ENCODE data around the gene SLC7A4. TPM values are rescaled to one million over a fixed set of nuclear protein-coding genes. Genes with fewer than 3 reads are reported as not detected.
"Not testable (repeated sequence)": the region's sequence is repeated elsewhere in the genome, so short reads cannot be mapped to it uniquely, and the experiment has no call there.

Gene SLC7A4
- total RNA-seq, 5 donors from 2014 or later (not counting 1 experiment from before 2014, with no cell fraction given) = 0.14 to 0.76 (median 0.41) TPM; not detected in 2

GRCh38 chr22:21009638-21010425 lies 22.5 kb downstream of the SLC7A4 start:
- H3K27me3 Mint-ChIP-seq = no peaks in the 10 kb centered on the region
- H3K27ac ChIP-seq (ENCODE audit: low read length) = no peak overlapping the region
- H3K4me1 ChIP-seq (ENCODE audit: control insufficient read depth in 1 of 2, extremely low read depth in 1 of 2, insufficient read depth in 2 of 2, low read length in 2 of 2) = peaks cover 6 to 13% of the 10 kb centered on the region in 2 experiments
- no peaks in the 10 kb centered on the region for H3K27me3 ChIP-seq (replicated peaks in 1 of 2; ENCODE audit: control insufficient read depth in 2 of 2, extremely low read depth in 1 of 2, insufficient read depth in 2 of 2, low read length in 1 of 2)
- ATAC-seq (replicated peaks in 1 of 4) (no peak), DNase-seq (peak in 6 of 35 experiments; percentile 16 to 55 (median 24))
- H3K27ac Mint-ChIP-seq = no peak overlapping the region
- no peaks in the 10 kb centered on the region for H3K36me3 ChIP-seq (ENCODE audit: control insufficient read depth in 2 of 2, extremely low read depth in 1 of 2, insufficient read depth in 1 of 2, low read length in 1 of 2)
- 71% methylated on average over 10 of the region's 10 CpGs for WGBS (ENCODE audit: insufficient coverage)
- ChIA-PET CTCF (interaction anchor here in 1 of 2 donors (0.5 kb wide), 1 partner anchor 70 kb away, joined by 4 read pairs; no protein-coding TSS in a partner anchor), POLR2A (no interaction called here)
- H3K4me1 Mint-ChIP-seq = peaks cover 12 to 15% (median 14%) of the 10 kb centered on the region in 3 donors
- no peak overlapping the region for H3K4me3 ChIP-seq (ENCODE audit: control insufficient read depth in 1 of 2, extremely low read depth in 1 of 2, low read length in 1 of 2)
- no peaks in the 10 kb centered on the region for H3K9me3 Mint-ChIP-seq
- H3K4me3 Mint-ChIP-seq = no peak overlapping the region
- H3K36me3 Mint-ChIP-seq = no peaks in the 10 kb centered on the region
- H3K9me3 ChIP-seq = no peaks in the 10 kb centered on the region

DNA sequence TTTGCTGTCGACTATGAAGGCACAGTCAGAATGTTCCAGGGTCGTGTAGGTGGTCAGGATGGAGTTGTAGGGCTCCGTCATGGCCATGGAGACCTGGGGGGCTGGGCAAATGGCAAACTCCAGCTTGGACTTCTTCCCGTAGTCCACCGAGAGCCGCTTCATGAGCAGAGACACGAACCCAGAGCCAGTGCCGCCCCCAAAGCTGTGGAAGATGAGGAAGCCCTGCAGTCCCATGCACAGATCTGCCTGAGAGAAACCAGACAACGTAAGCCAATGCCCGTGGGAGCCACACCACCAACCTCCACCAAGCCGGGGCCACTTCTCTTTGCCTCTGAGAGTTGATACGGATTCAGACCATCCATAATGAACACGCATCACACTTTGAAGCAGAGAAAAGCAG lies 23.2 kb downstream of the SLC7A4 start:
- H3K4me3 ChIP-seq (ENCODE audit: control insufficient read depth in 1 of 2, extremely low read depth in 1 of 2, low read length in 1 of 2); H3K4me1 ChIP-seq (ENCODE audit: control insufficient read depth in 1 of 2, extremely low read depth in 1 of 2, insufficient read depth in 2 of 2, low read length in 2 of 2); H3K36me3 ChIP-seq (ENCODE audit: control insufficient read depth in 2 of 2, extremely low read depth in 1 of 2, insufficient read depth in 1 of 2, low read length in 1 of 2); H3K27ac ChIP-seq (ENCODE audit: low read length); ATAC-seq (replicated peaks in 1 of 4); DNase-seq; H3K9me3 Mint-ChIP-seq; H3K27me3 ChIP-seq (replicated peaks in 1 of 2; ENCODE audit: control insufficient read depth in 2 of 2, extremely low read depth in 1 of 2, insufficient read depth in 2 of 2, low read length in 1 of 2); H3K36me3 Mint-ChIP-seq; H3K4me3 Mint-ChIP-seq; POLR2A ChIA-PET; H3K27ac Mint-ChIP-seq; H3K9me3 ChIP-seq; H3K4me1 Mint-ChIP-seq; H3K27me3 Mint-ChIP-seq: not testable (repeated sequence)
- CTCF ChIA-PET = interaction anchor here in 1 of 2 donors (0.5 kb wide), 1 partner anchor 69 kb away, joined by 4 read pairs; no protein-coding TSS in a partner anchor
- WGBS (ENCODE audit: insufficient coverage) = 85% methylated on average over 12 of the region's 13 CpGs

- Histone ChIP-seq H3K27me3 (replicated peaks in 1 of 2; ENCODE audit: control insufficient read depth in 2 of 2, extremely low read depth in 1 of 2, insufficient read depth in 2 of 2, low read length in 1 of 2) (peaks cover 0 to 2% of the 10 kb centered on the region in 2 experiments), H3K27ac (ENCODE audit: low read length) (peak overlapping the region; percentile 26), H3K4me1 (ENCODE audit: control insufficient read depth in 1 of 2, extremely low read depth in 1 of 2, insufficient read depth in 2 of 2, low read length in 2 of 2) (peaks cover 12 to 39% of the 10 kb centered on the region in 2 experiments), H3K36me3 (ENCODE audit: control insufficient read depth in 2 of 2, extremely low read depth in 1 of 2, insufficient read depth in 1 of 2, low read length in 1 of 2) (peaks cover 0 to 17% of the 10 kb centered on the region in 2 donors), H3K4me3 (ENCODE audit: control insufficient read depth in 1 of 2, extremely low read depth in 1 of 2, low read length in 1 of 2) (no peak overlapping the region), H3K9me3 (no peaks in the 10 kb centered on the region)
- Mint-ChIP-seq H3K4me1 (peaks cover 35 to 37% (median 35%) of the 10 kb centered on the region in 3 donors), H3K36me3 (no peaks in the 10 kb centered on the region), H3K27me3 (no peaks in the 10 kb centered on the region), H3K4me3 (peak overlapping the region; percentile 94 to 96 (median 95)), H3K27ac (peak overlapping the region in 1 of 2 donors; percentile 100), H3K9me3 (no peaks in the 10 kb centered on the region)
- no peak for ATAC-seq (replicated peaks in 1 of 4)
- no CpG with 5 or more reads among the region's 4 CpGs for WGBS (ENCODE audit: insufficient coverage)
- no peak for DNase-seq
- ChIA-PET POLR2A (no interaction called here), CTCF (no interaction called here)
Observed at GRCh38 chr22:21003782-21004181, 28.6 kb downstream of the SLC7A4 start.

DNA sequence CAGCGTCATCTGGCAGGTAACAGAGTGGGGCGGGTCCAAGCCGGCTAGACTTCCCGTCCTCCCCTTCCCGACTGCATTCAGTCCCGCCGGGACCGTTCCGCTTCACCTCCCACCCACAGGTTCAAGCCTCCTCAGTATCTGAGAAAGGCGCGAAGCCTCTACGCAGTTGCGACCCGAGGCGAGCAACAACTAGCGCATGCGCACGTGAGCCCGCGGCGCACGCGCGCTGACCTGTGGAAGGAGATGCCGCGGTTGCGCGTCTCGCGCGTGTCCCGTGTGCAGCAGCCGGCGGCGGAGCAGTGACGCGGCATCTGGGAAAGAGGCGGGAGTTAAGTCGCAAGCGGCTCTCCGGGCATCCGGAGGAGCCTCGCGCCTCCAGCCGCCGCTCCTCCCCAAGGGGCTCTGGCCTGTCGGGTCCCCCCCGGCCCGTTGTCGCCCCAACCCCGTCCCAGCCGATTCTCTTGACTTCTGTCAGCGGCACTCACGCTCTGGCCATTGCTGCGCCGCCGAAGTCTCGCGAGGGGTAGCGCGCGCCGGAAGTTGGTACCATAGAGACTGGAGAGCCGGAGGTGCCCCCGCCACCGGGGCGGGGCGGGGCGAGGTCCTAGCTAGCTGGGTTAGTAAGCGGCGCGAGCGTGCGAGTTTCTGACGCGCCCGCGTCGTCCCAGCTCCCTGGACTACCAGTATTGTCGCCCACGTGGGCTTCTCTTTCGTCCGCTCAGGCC lies 30.6 kb downstream of the SLC7A4 start, which contains the start of gene THAP7:
THAP7 (minus strand) TSS at position 518 of the 725 bp plus-strand sequence; CDS start at position 311, 207 bp downstream.
- Mint-ChIP-seq H3K36me3 (no peaks in the 10 kb centered on the region), H3K27ac (peak within 1 kb of the TSS; percentile 98 to 100), H3K9me3 (no peaks in the 10 kb centered on the region), H3K4me1 (peaks cover 39 to 43% (median 43%) of the 10 kb centered on the region in 3 donors), H3K27me3 (no peaks in the 10 kb centered on the region), H3K4me3 (peak within 1 kb of the TSS; percentile 94 to 96 (median 95))
- H3K4me1 ChIP-seq (ENCODE audit: control insufficient read depth in 1 of 2, extremely low read depth in 1 of 2, insufficient read depth in 2 of 2, low read length in 2 of 2) = peaks cover 12 to 46% of the 10 kb centered on the region in 2 experiments
- H3K4me3 ChIP-seq (ENCODE audit: control insufficient read depth in 1 of 2, extremely low read depth in 1 of 2, low read length in 1 of 2) = peak within 1 kb of the TSS; percentile 82 to 94
- CTCF ChIA-PET = interaction anchor here in 1 of 2 donors (0.6 to 1.2 kb wide), 2 partner anchors 11 to 644 kb away, joined by 3 to 5 read pairs; no protein-coding TSS in a partner anchor
- ATAC-seq (replicated peaks in 1 of 4) = peak; percentile 91 to 93 (median 92)
- WGBS (ENCODE audit: insufficient coverage) = 0% methylated on average over 83 of the region's 83 CpGs
- peaks cover 7 to 34% of the 10 kb centered on the region in 2 donors for H3K36me3 ChIP-seq (ENCODE audit: control insufficient read depth in 2 of 2, extremely low read depth in 1 of 2, insufficient read depth in 1 of 2, low read length in 1 of 2)
- peaks cover 0 to 2% of the 10 kb centered on the region in 2 experiments for H3K27me3 ChIP-seq (replicated peaks in 1 of 2; ENCODE audit: control insufficient read depth in 2 of 2, extremely low read depth in 1 of 2, insufficient read depth in 2 of 2, low read length in 1 of 2)
- DNase-seq = peak; percentile 94 to 99 (median 97)
- POLR2A ChIA-PET = interaction anchor here (0.5 to 0.7 kb wide), 2 partner anchors 54 to 449 kb away, joined by 3 read pairs; no protein-coding TSS in a partner anchor
- no peaks in the 10 kb centered on the region for H3K9me3 ChIP-seq
- peak within 1 kb of the TSS; percentile 95 for H3K27ac ChIP-seq (ENCODE audit: low read length)

- DNase-seq (peak in 1 of 35 experiments; percentile 7), ATAC-seq (replicated peaks in 1 of 4) (no peak)
- H3K36me3 ChIP-seq (ENCODE audit: control insufficient read depth in 2 of 2, extremely low read depth in 1 of 2, insufficient read depth in 1 of 2, low read length in 1 of 2) = peaks cover 7 to 34% of the 10 kb centered on the region in 2 donors
- H3K4me1 ChIP-seq (ENCODE audit: control insufficient read depth in 1 of 2, extremely low read depth in 1 of 2, insufficient read depth in 2 of 2, low read length in 2 of 2) = peaks cover 12 to 46% of the 10 kb centered on the region in 2 experiments
- H3K27me3 ChIP-seq (replicated peaks in 1 of 2; ENCODE audit: control insufficient read depth in 2 of 2, extremely low read depth in 1 of 2, insufficient read depth in 2 of 2, low read length in 1 of 2) = peaks cover 0 to 2% of the 10 kb centered on the region in 2 experiments
- peak overlapping the region; percentile 82 to 94 for H3K4me3 ChIP-seq (ENCODE audit: control insufficient read depth in 1 of 2, extremely low read depth in 1 of 2, low read length in 1 of 2)
- WGBS (ENCODE audit: insufficient coverage) = 2% methylated on average over 22 of the region's 26 CpGs
- ChIA-PET CTCF (no interaction called here), POLR2A (no interaction called here)
- Mint-ChIP-seq H3K9me3 (no peaks in the 10 kb centered on the region), H3K4me1 (peaks cover 39 to 43% (median 43%) of the 10 kb centered on the region in 3 donors), H3K36me3 (no peaks in the 10 kb centered on the region), H3K4me3 (peak overlapping the region; percentile 94 to 96 (median 95)), H3K27ac (peak overlapping the region; percentile 98 to 100), H3K27me3 (no peaks in the 10 kb centered on the region)
- H3K27ac ChIP-seq (ENCODE audit: low read length) = peak overlapping the region; percentile 95
- no peaks in the 10 kb centered on the region for H3K9me3 ChIP-seq
Observed at GRCh38 chr22:21000987-21001600, 31.3 kb downstream of the SLC7A4 start.
